IPS-18a (cell line): ENCODE results near the gene HDAC4.

Experiments used
- H3K27ac ChIP-seq: one replicate; pipeline ENCODE4 v1.5.1; 2013; ENCODE audit warnings: low read length
- H3K27me3 ChIP-seq: one replicate; pipeline ENCODE4 v1.6.1; 2013; ENCODE audit warnings: mild to moderate bottlenecking, low read length; ENCODE audit not compliant: control insufficient read depth, insufficient read depth
- H3K36me3 ChIP-seq: one replicate; pipeline ENCODE4 v1.6.1; 2013; ENCODE audit warnings: low read depth, low read length; ENCODE audit not compliant: control insufficient read depth
- H3K4me1 ChIP-seq: one replicate; pipeline ENCODE4 v1.6.1; 2013; ENCODE audit warnings: low read depth, low read length; ENCODE audit not compliant: control insufficient read depth
- H3K4me3 ChIP-seq: one replicate; pipeline ENCODE4 v1.5.1; 2013; ENCODE audit warnings: low read length
- H3K9ac ChIP-seq: one replicate; pipeline ENCODE4 v1.6.1; 2013; ENCODE audit warnings: mild to moderate bottlenecking, low read length, moderate library complexity
- H3K9me3 ChIP-seq: one replicate; pipeline ENCODE4 v1.6.1; 2013; ENCODE audit warnings: low read depth, low read length; ENCODE audit not compliant: control insufficient read depth

The HDAC4 gene

DNA sequence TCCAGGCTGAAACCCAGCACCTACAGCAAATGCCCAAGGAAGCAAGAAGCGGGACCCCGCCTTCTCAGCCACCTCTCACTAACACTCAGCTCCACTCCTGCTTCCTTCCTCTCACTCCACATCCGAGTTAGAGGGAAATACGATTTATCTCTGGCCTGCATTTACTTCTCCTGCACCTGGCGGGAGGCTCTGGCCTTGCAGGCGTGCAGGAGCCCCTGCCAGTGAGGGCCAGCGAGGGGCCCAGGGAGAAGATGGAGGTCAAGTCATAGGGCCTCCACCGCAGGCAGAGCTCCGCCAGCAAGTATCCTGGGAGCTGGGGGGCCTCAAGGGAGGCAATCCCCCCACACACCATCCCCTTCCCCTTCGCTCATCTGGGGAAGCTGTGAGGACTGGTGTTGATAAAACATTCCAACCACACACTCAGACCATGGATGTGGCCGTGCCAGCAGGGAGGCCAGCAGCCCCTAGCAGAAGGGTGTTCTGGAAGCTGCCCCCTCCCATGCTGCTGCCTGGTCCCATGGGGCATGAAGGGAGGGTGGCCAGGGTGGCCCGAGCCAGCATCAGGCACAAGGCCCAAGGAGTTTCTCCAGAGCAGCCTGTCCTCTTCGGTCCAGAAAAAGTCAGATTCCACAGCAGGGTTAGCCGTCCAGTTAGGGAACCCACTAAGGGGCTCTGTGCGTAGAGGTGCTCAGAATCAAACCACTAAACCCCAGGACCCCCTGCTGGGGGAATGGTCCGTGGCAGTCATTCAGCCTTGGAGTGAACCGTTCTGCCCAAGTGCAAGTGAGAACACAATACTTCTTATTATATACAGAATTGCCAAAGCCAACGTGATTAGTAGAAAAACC is 91.2 kb downstream of the HDAC4 start:
- peaks cover under 1% of the 10 kb centered on the region for H3K9me3 ChIP-seq
- no peaks in the 10 kb centered on the region for H3K27me3 ChIP-seq
- no peak overlapping the region for H3K27ac ChIP-seq
- no peaks in the 10 kb centered on the region for H3K4me1 ChIP-seq
- no peak overlapping the region for H3K9ac ChIP-seq
- no peaks in the 10 kb centered on the region for H3K36me3 ChIP-seq
- H3K4me3 ChIP-seq = no peak overlapping the region

DNA sequence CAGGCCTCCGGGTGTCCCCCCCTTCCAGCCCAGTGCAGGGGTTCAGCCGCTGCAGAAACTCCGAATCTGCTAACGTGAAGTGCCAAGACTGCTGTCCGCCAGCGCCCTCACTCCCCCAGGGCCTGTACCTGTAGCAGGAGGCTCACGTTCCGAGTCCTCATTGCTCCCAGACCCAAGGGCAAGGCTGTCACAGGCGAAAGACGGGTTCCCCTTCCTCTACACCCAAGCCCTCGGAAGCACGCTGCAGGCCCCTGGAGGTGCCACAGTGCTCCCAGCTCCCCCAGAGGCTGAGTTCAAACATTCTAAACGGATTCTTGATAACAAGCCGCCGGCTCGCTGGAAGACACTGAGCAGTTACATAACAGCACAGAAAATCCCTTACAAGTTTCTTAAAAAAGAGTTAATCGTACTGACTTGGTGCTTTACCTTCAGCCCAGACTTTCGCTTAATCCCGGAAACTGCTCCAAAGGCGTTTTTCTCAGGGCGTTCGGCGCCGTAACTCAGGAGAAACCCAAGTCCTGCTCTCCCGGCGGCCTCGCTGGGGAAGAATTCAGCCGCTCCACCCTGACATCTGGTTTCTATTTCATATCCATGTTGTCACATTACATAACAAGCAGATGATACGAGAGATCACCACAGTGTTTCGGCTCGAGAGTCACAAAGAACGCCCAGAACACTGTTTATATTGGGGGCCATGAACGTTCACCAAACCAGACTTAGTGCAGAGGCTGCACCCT is 92.0 kb downstream of the HDAC4 start:
- Histone ChIP-seq H3K4me3 (no peak overlapping the region), H3K9me3 (no peaks in the 10 kb centered on the region), H3K4me1 (no peaks in the 10 kb centered on the region), H3K27me3 (no peaks in the 10 kb centered on the region), H3K9ac (no peak overlapping the region), H3K27ac (no peak overlapping the region), H3K36me3 (no peaks in the 10 kb centered on the region)

DNA sequence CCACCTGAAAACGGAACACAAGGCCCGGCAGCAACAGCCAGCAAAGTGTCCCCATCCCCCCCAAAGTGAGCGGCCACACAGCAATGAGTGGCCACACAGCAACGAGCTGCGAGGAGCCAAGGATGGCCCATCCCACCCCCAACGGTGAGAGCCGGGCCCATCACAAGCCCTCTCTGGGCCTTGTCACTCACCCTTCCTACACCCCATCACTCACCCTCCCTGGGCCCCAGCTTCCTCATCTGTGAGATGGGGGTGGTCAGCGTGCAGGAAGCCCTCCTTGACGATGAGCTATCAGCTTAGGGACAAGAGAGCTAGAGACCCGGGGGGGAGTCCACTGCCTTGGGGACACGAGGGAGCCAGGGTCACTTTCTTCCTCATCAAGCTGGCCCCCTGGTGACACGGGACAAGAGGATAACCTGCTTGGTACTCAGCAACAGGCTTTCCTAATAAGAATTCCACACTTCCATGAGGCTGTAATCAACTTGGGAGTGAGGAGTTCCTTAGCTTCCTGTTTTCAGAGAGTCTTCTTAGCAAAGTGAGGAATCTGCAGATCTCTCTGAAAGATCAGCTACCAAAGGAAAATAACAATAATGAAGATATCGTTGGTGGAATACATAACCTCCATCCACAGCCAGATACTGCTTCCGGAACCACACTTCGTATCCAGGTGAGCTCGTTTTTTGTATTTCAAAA is 92.8 kb downstream of the HDAC4 start:
- Histone ChIP-seq H3K9me3 (no peaks in the 10 kb centered on the region), H3K27me3 (no peaks in the 10 kb centered on the region), H3K27ac (no peak overlapping the region), H3K9ac (no peak overlapping the region), H3K4me3 (no peak overlapping the region), H3K4me1 (no peaks in the 10 kb centered on the region), H3K36me3 (no peaks in the 10 kb centered on the region)

DNA sequence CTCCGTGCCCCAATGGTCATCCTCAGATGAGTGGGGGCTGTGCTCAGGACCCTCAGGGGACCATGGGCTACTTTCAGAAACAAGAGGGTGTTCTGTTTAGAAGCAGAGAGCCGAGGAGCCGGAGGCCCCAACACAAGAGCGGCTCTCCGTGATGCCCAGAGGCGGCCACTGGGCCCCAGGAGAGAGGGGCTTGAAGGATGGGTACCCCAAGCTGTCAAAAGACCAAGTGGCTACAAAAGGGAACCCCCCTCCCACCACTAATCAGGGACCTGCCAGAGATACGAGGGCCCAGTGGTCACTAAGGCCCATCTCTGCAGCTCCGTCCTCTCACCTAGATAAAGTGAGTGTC is 93.6 kb downstream of the HDAC4 start:
- H3K36me3 ChIP-seq = no peaks in the 10 kb centered on the region
- H3K27me3 ChIP-seq = no peaks in the 10 kb centered on the region
- no peak overlapping the region for H3K4me3 ChIP-seq
- no peaks in the 10 kb centered on the region for H3K9me3 ChIP-seq
- no peak overlapping the region for H3K27ac ChIP-seq
- H3K9ac ChIP-seq = no peak overlapping the region
- H3K4me1 ChIP-seq = no peaks in the 10 kb centered on the region

DNA sequence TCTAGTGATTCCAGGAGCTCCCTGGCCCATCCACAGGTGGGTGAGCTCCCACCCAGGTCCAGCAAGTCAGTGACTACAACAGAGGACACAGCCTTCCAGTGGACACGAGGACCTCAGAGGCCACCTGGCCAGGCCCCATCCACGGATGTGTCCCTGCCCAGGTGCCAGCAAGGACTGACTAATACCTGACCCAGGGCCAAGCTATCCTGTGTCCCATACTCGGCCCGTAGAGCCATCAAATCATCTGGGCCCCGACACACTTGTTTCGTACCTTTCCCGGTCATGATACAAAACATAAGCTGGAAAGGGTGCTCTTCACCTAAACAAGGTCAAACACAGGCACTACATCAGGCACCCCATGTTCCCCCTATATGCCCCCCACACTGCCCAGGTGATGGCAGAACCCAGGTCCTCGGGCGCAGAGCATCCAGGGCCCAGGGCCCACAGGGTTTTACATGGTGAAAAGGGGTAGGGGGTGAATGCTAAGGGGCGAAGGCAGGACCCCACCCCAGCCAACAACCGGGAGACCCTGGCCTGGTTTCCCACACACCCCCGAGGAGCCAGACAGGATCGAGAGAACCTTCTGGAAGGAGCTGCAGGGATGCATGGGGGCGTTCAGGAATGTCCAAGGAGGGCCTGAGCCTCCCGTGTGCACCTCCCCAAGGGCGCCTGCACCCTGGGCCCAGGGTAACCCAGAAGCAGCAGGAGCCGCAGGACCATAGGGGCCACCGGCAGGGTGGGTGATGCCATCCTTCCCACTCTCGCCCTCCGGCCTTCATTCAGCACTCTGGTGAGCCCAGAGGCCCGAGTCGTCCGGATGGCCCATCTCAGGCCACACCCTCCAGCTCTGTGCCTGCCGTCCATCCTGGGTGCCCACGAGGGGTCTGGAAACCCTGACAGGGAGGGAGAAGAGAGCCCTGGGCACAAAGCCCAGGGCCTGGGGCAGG is 94.3 kb downstream of the HDAC4 start:
- H3K9me3 ChIP-seq = no peaks in the 10 kb centered on the region
- H3K27me3 ChIP-seq = no peaks in the 10 kb centered on the region
- no peak overlapping the region for H3K9ac ChIP-seq
- no peaks in the 10 kb centered on the region for H3K4me1 ChIP-seq
- no peak overlapping the region for H3K27ac ChIP-seq
- no peak overlapping the region for H3K4me3 ChIP-seq
- no peaks in the 10 kb centered on the region for H3K36me3 ChIP-seq

DNA sequence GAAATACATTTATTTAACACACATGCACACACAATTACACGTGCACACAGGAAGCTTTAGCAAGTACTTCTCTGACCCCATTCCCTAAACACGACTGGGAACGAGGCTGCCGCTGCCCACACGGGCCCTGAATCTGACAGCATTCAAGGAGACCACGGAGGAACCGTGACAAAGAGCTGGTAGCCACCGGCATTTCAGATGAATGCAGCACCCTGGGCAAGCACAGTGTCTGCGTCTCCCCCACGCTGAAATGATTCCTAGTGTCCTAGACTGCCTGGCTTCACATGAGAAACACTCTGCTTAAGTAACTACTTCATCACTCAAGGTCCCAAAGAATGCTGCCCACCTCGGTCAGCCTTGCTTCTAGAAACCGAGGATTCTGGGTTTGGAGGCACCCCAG is 95.0 kb downstream of the HDAC4 start:
- H3K36me3 ChIP-seq = no peaks in the 10 kb centered on the region
- H3K27ac ChIP-seq = no peak overlapping the region
- H3K9me3 ChIP-seq = no peaks in the 10 kb centered on the region
- no peak overlapping the region for H3K4me3 ChIP-seq
- H3K27me3 ChIP-seq = no peaks in the 10 kb centered on the region
- H3K4me1 ChIP-seq = peaks cover 4% of the 10 kb centered on the region
- H3K9ac ChIP-seq = no peak overlapping the region

DNA sequence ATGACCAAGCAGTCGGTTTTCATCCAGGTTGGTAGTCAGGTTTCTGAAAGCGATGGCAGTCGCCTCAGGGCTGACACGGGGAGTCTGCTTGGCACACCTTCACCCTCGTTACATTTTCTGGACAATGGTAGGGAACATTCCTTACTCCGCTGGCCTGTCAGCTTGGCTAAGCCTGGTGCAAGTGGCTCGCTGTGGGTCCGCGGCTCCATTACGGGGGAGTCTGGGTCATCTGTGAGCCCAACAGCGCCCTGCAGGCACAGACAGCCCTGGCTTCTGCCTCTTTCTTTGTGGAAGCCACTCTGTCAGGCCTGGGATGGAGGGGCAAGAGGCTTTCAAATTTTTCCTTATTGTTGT is 95.6 kb downstream of the HDAC4 start:
- H3K36me3 ChIP-seq = no peaks in the 10 kb centered on the region
- H3K27me3 ChIP-seq = no peaks in the 10 kb centered on the region
- H3K4me1 ChIP-seq = peaks cover 9% of the 10 kb centered on the region
- no peaks in the 10 kb centered on the region for H3K9me3 ChIP-seq
- no peak overlapping the region for H3K9ac ChIP-seq
- H3K27ac ChIP-seq = no peak overlapping the region
- no peak overlapping the region for H3K4me3 ChIP-seq

DNA sequence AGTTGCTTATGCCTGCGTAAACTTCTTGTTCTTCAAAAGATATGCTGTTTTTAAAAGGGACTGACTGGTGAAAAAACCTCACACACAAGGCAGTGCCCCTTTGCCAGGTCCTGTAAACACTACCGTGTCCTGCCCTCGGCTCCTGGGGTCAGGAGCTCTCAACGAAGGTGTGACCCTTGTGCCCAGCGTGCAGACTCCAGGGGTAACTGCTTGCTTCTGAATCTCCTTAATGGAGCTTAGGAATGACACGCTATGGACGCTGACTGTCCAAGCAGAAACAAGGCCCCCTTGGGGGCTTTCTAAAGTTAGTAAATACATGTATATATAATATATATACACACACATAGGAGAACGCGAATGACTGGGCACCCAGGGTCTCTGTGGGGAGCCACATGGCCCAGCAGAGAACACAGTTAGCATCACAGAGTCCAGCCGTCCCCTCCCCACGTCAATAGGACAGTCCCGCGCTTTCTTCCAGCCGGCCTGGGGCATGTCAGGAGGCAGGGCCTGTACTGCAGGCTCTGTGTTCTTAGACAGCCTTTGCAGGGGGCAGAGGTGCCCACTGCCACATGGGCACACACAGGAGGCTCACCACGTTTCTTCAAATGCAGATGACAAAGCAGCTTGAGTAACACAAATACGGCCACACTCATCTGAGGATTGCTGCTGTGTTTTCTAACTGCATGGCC is 96.1 kb downstream of the HDAC4 start:
- Histone ChIP-seq H3K9ac (no peak overlapping the region), H3K27me3 (no peaks in the 10 kb centered on the region), H3K4me1 (peaks cover 9% of the 10 kb centered on the region), H3K4me3 (no peak overlapping the region), H3K36me3 (no peaks in the 10 kb centered on the region), H3K27ac (no peak overlapping the region), H3K9me3 (no peaks in the 10 kb centered on the region)

DNA sequence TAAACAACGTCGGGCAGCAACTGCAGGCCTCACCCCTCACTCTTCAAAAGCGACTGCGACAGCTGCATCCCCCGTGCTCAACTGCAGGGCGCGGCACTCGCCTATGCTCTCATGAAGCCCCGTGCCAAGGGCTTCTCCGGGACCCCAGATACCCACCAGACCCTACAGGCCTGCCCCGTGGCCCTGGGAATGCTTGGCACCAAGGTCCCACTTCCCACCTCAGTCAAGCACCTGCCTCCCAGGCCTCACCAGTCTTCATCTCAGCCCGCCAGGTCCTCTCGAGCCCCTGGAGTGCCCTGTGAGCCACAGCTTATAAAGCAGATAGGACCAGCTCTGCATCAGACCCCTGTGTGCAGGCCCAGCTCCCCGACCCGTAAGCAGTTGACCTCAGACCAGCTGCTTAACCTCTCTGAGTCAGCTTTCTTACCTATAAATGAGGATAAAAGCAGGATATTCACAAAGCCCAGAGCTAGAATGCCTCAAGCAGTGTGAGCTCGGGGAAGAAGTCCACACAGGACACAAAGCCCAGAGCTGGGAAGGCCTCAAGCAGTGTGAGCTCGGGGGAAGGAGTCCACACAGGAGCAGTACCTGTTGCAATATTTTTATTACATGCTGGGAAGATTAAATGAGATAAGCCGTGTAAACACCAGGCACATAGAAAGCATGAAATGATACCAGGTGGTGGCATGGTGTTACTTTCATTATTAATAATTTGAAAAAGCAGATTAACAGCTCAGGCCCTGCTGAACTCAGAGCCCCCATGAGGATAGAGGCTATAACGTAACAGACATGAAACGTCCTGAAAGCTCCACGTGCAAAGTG is 96.9 kb downstream of the HDAC4 start:
- H3K4me3 ChIP-seq = no peak overlapping the region
- no peaks in the 10 kb centered on the region for H3K36me3 ChIP-seq
- H3K9me3 ChIP-seq = no peaks in the 10 kb centered on the region
- no peak overlapping the region for H3K27ac ChIP-seq
- H3K9ac ChIP-seq = no peak overlapping the region
- H3K27me3 ChIP-seq = no peaks in the 10 kb centered on the region
- peaks cover 9% of the 10 kb centered on the region for H3K4me1 ChIP-seq

DNA sequence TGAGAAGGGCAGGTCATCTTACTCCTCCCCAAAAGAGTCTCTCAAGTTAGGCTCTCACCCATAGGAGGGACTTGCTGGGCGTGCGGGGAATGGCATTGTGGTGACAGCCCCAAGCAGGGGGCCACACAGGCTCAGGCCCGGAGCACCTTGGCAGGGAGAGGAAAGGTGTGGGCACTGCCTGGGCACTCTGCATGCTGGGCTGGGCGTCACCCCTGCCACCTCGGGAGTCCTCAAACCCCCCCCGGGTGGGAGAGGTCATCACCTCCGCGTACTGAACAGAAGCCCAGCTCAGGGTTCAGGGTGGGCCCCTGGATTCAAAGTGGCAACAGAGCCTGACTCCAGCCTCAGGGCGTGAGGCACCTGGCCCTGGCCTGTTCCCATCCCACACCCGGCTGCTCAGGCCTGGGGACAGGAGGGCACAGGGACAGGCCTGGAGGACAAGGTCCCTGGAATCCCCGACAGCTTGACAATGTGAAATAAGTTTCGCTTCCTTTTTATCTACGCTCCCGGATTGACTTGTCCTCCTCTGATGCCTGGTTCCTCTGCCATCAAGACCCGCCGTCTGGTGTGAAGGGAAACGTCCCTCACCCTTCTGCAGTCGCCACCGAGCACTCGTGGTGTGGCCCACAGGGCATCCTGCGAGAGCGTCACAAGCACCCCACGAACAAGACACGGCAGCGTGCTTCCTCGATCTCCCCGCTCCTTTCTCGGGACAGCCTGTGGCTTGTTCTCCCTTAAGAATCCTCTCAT is 97.8 kb downstream of the HDAC4 start:
- no peak overlapping the region for H3K9ac ChIP-seq
- H3K4me3 ChIP-seq = no peak overlapping the region
- no peaks in the 10 kb centered on the region for H3K9me3 ChIP-seq
- no peak overlapping the region for H3K27ac ChIP-seq
- no peaks in the 10 kb centered on the region for H3K27me3 ChIP-seq
- H3K4me1 ChIP-seq = peaks cover 9% of the 10 kb centered on the region
- H3K36me3 ChIP-seq = no peaks in the 10 kb centered on the region
